PFSK-1 (cell line): Measurements from ENCODE around the gene AMHR2.

Experiments used
- POLR2AphosphoS5 ChIP-seq: IDR thresholded peaks from 2 replicates; pipeline ENCODE4 v1.6.1; 2012; ENCODE audit warnings: low read depth, mild to moderate bottlenecking, control low read depth, low read length, moderate library complexity
- TAF1 ChIP-seq: IDR thresholded peaks from 2 replicates; pipeline ENCODE4 v1.6.1; 2012; ENCODE audit warnings: low read length, control low read depth, borderline replicate concordance; ENCODE audit not compliant: insufficient read depth
- TF ChIP-seq, protein P1 (sequence below), 2 experiments: IDR thresholded peaks; 2 replicates each; pipeline versions ENCODE4 v1.6.1 to v1.8.0; 2011 to 2012; ENCODE audit warnings: low read depth in 2 of 2, low read length in 2 of 2, control low read depth in 1 of 2, inconsistent platforms in 1 of 2, mild to moderate bottlenecking in 1 of 2, moderate library complexity in 1 of 2; ENCODE audit not compliant: insufficient read depth in 1 of 2

DNA sequence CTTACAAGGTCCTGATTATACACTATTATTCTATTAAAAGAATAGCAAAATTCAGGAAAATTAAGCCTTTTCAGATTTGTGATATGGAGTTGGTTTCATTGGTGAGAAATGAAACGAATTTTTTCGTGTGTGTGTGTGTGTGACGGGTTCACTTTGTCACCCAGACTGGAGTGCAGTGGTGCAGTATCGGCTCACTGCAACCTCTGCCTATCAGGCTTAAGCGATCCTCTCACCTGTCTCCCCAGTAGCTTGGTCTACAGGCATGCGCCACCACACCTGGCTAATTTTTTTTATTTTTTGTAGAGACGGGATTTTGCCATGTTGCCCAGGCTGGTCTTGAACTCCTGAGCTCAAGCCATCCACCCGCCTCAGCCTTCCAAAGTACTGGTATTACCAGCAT, 37.9 kb downstream of the AMHR2 start:
- no peak for TF ChIP-seq POLR2AphosphoS5
- TF ChIP-seq, protein P1, sequence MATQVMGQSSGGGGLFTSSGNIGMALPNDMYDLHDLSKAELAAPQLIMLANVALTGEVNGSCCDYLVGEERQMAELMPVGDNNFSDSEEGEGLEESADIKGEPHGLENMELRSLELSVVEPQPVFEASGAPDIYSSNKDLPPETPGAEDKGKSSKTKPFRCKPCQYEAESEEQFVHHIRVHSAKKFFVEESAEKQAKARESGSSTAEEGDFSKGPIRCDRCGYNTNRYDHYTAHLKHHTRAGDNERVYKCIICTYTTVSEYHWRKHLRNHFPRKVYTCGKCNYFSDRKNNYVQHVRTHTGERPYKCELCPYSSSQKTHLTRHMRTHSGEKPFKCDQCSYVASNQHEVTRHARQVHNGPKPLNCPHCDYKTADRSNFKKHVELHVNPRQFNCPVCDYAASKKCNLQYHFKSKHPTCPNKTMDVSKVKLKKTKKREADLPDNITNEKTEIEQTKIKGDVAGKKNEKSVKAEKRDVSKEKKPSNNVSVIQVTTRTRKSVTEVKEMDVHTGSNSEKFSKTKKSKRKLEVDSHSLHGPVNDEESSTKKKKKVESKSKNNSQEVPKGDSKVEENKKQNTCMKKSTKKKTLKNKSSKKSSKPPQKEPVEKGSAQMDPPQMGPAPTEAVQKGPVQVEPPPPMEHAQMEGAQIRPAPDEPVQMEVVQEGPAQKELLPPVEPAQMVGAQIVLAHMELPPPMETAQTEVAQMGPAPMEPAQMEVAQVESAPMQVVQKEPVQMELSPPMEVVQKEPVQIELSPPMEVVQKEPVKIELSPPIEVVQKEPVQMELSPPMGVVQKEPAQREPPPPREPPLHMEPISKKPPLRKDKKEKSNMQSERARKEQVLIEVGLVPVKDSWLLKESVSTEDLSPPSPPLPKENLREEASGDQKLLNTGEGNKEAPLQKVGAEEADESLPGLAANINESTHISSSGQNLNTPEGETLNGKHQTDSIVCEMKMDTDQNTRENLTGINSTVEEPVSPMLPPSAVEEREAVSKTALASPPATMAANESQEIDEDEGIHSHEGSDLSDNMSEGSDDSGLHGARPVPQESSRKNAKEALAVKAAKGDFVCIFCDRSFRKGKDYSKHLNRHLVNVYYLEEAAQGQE (IDR thresholded peaks at IDR 0.05; ENCODE audit: insufficient read depth in 1 of 2, low read depth in 2 of 2, low read length in 2 of 2), result no peak
- TF ChIP-seq TAF1, result no peak
